HG03159 (cell line): Measurements from ENCODE around the gene FAM217A.

Experiments
- ATAC-seq: cut with Tn5 transposase; IDR thresholded peaks from one replicate; pipeline ENCODE4 v1.9.1; 2021; ENCODE audit warnings: mild to moderate bottlenecking, moderate library complexity; ENCODE audit not compliant: unreplicated experiment

The FAM217A gene

GRCh38 chr6:4021854-4022695, 56.9 kb downstream of the FAM217A start:
- peak; percentile 2 for ATAC-seq

GRCh38 chr6:4021133-4021853, 57.6 kb downstream of the FAM217A start:
- peak; percentile 58 for ATAC-seq

- ATAC-seq = no peak
These were observed 58.2 kb downstream of the FAM217A start for GRCh38 chr6:4020822-4021132.

GRCh38 chr6:4018924-4019236, 60.1 kb downstream of the FAM217A start:
- ATAC-seq = no peak
